GM12891 (cell line): ENCODE results near the gene QSOX2.

Source experiments
- POLR2A ChIP-seq: IDR thresholded peaks from 2 replicates; pipeline ENCODE4 v1.6.1; 2011; ENCODE audit warnings: low read depth, low read length, control low read depth
- POLR2AphosphoS5 ChIP-seq: IDR thresholded peaks from 2 replicates; pipeline ENCODE4 v1.6.1; 2011; ENCODE audit warnings: low read depth, low read length, control low read depth

GRCh38 chr9:136175616-136176197 is 69.9 kb downstream of the QSOX2 start:
- TF ChIP-seq POLR2A (no peak), POLR2AphosphoS5 (no peak)
